Measurements from ENCODE around the gene GPR82. TPM values are rescaled to one million over a fixed set of nuclear protein-coding genes. Genes with fewer than 3 reads are reported as not detected.

GPR82 gene
- total RNA-seq, 1 donor from 2014 or later, result 0.65 TPM

- peak; percentile 21 for TF ChIP-seq CTCF (IDR thresholded peaks at IDR 0.05)
- Histone ChIP-seq H3K36me3 (no peaks in the 10 kb centered on the region), H3K27me3 (ENCODE audit: low read depth) (no peaks in the 10 kb centered on the region), H3K4me3 (no peak overlapping the region), H3K9me3 (no peaks in the 10 kb centered on the region), H3K4me1 (no peaks in the 10 kb centered on the region), H3K27ac (no peak overlapping the region)
- no peak for ATAC-seq
- intact Hi-C loops (cut with DNase I), result no loop called here
- DNase-seq, result no peak
These were observed 10.5 kb downstream of the GPR82 start for GRCh38 chrX:41734530-41734929.

- DNase-seq (no peak), ATAC-seq (no peak)
- intact Hi-C loops (cut with DNase I), result no loop called here
These were observed 13.1 kb downstream of the GPR82 start for GRCh38 chrX:41737065-41737464.

GRCh38 chrX:41739871-41740270, 15.9 kb downstream of the GPR82 start:
- no peaks in the 10 kb centered on the region for H3K4me1 ChIP-seq

More at GRCh38 chrX:41737065-41737464, 13.1 kb downstream of the GPR82 start:
- H3K27me3 ChIP-seq (ENCODE audit: low read depth), result no peaks in the 10 kb centered on the region
- H3K4me3 ChIP-seq, result no peak overlapping the region
- H3K27ac ChIP-seq, result no peak overlapping the region
- H3K36me3 ChIP-seq, result no peaks in the 10 kb centered on the region
- H3K9me3 ChIP-seq, result no peaks in the 10 kb centered on the region
- TF ChIP-seq CTCF (IDR thresholded peaks at IDR 0.05), result no peak
- no peaks in the 10 kb centered on the region for H3K4me1 ChIP-seq

GRCh38 chrX:41750716-41751115, 26.7 kb downstream of the GPR82 start:
- intact Hi-C loops (cut with DNase I), result no loop called here
- Histone ChIP-seq H3K9me3 (no peaks in the 10 kb centered on the region), H3K36me3 (no peaks in the 10 kb centered on the region), H3K27ac (no peak overlapping the region), H3K4me3 (no peak overlapping the region), H3K4me1 (no peaks in the 10 kb centered on the region), H3K27me3 (ENCODE audit: low read depth) (no peaks in the 10 kb centered on the region)
- no peak for ATAC-seq
- no peak for DNase-seq
- TF ChIP-seq CTCF (IDR thresholded peaks at IDR 0.05), result no peak

More at GRCh38 chrX:41739871-41740270, 15.9 kb downstream of the GPR82 start:
- intact Hi-C loops (cut with DNase I), result no loop called here
- ATAC-seq, result no peak
- TF ChIP-seq CTCF (IDR thresholded peaks at IDR 0.05), result no peak
- Histone ChIP-seq H3K36me3 (peaks cover 9% of the 10 kb centered on the region), H3K27ac (no peak overlapping the region), H3K4me3 (no peak overlapping the region), H3K9me3 (no peaks in the 10 kb centered on the region), H3K27me3 (ENCODE audit: low read depth) (no peaks in the 10 kb centered on the region)
- no peak for DNase-seq

- no peaks in the 10 kb centered on the region for H3K36me3 ChIP-seq
- intact Hi-C loops (cut with DNase I), result no loop called here
- TF ChIP-seq CTCF (IDR thresholded peaks at IDR 0.05), result no peak
- no peak overlapping the region for H3K4me3 ChIP-seq
- no peaks in the 10 kb centered on the region for H3K4me1 ChIP-seq
- no peaks in the 10 kb centered on the region for H3K9me3 ChIP-seq
- no peaks in the 10 kb centered on the region for H3K27me3 ChIP-seq (ENCODE audit: low read depth)
- DNase-seq (no peak), ATAC-seq (no peak)
- H3K27ac ChIP-seq, result no peak overlapping the region
These were observed 34.4 kb downstream of the GPR82 start for GRCh38 chrX:41758401-41758800.

- DNase-seq (no peak), ATAC-seq (no peak)
- Histone ChIP-seq H3K27me3 (ENCODE audit: low read depth) (no peaks in the 10 kb centered on the region), H3K4me3 (no peak overlapping the region), H3K27ac (no peak overlapping the region), H3K4me1 (no peaks in the 10 kb centered on the region), H3K36me3 (no peaks in the 10 kb centered on the region), H3K9me3 (no peaks in the 10 kb centered on the region)
- peak; percentile 44 for TF ChIP-seq CTCF (IDR thresholded peaks at IDR 0.05)
- intact Hi-C loops (cut with DNase I), result no loop called here
These were observed 35.8 kb downstream of the GPR82 start for GRCh38 chrX:41759817-41760216.
